Rectal smooth muscle tissue (tissue), 1 donor: ENCODE results near the gene UQCRQ.
"Not testable (repeated sequence)": the region's sequence is repeated elsewhere in the genome, so short reads cannot be mapped to it uniquely, and the experiment has no call there.

Experiments used
- H3K27ac ChIP-seq: one replicate; pipeline ENCODE4 v1.7.0; 2013; ENCODE audit warnings: low read depth, low read length, inconsistent platforms
- H3K27me3 ChIP-seq: one replicate; pipeline ENCODE4 v1.7.0; 2013; ENCODE audit warnings: low read length; ENCODE audit not compliant: control insufficient read depth, insufficient read depth
- H3K36me3 ChIP-seq: one replicate; pipeline ENCODE4 v1.7.0; 2013; ENCODE audit warnings: low read length; ENCODE audit not compliant: control insufficient read depth, insufficient read depth
- H3K4me1 ChIP-seq: one replicate; pipeline ENCODE4 v1.7.0; 2013; ENCODE audit warnings: low read length; ENCODE audit not compliant: control insufficient read depth, insufficient read depth
- H3K4me3 ChIP-seq: one replicate; pipeline ENCODE4 v1.7.0; 2013; ENCODE audit warnings: low read length
- H3K9ac ChIP-seq: one replicate; pipeline ENCODE4 v1.7.0; 2013; ENCODE audit warnings: low read length

The UQCRQ gene

DNA sequence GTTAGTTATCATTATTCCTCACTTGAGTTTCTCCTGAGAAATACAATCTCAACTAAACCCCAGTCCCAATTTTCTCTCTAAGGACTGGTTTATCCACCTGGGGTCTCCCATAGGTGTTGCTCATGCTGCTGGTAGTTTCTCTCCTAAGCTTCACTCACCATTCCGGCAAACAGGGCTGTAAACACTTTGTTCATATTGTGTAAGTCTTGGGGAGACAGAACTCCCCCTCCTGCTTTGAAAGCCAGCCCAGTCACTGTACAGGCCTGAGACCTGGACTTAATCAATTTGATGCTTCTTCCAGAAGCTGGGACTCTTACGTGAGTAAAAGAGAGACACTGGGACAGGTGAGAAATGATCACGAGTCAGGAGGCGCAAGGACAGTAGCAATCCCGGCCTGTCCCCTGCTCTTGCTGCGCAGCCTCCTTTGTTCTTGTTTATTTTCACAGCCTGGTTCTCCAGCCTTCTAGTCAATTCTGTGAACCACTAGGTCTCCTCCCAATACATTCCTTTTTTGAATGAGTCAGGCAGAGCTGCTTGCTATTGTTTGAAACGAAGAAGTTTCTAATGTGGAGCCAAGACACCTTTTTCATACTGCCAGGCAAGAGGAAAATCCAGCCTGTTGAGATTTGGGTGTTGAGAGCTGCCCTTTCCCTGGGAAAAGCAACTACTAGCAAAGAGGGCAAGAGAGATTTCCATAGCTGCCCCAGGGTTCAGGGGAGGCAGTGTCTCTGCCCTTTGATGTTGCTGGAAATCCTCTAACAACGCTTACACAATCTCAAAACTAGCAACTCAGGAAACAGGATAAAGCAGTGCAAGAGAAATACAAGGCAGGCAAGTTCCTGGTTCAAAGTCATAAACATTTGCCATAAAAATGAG is 26.8 kb upstream of the UQCRQ start:
- Histone ChIP-seq H3K27me3 (no peaks in the 10 kb centered on the region), H3K4me3 (no peak overlapping the region), H3K36me3 (no peaks in the 10 kb centered on the region), H3K4me1 (no peaks in the 10 kb centered on the region), H3K27ac (no peak overlapping the region), H3K9ac (no peak overlapping the region)

GRCh38 chr5:132840313-132840712 is 26.1 kb upstream of the UQCRQ start:
- no peak overlapping the region for H3K9ac ChIP-seq
- no peaks in the 10 kb centered on the region for H3K4me1 ChIP-seq
- no peak overlapping the region for H3K27ac ChIP-seq
- H3K27me3 ChIP-seq: no peaks in the 10 kb centered on the region
- no peaks in the 10 kb centered on the region for H3K36me3 ChIP-seq
- H3K4me3 ChIP-seq: no peak overlapping the region

DNA sequence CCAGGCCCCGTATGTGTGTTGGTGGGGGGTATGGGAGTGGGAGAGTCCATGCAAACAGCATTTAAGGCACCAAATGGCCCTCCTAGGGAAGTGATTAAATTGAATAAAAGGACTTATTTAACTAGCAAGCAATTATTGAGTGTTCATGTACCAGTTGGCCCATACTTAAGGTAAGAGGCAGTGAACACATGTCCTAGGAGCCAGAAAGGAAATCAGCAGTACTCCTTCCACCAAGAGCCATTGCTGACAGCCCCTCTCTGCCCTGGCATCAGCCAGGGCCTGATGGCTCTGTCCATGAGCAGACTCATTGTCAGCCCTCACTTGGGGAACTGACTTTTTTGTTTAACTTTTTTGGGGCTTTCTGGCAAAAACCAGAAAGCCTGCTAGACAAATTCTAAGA is 25.5 kb upstream of the UQCRQ start:
- Histone ChIP-seq H3K27me3 (no peaks in the 10 kb centered on the region), H3K4me3 (no peak overlapping the region), H3K9ac (no peak overlapping the region), H3K36me3 (no peaks in the 10 kb centered on the region), H3K27ac (no peak overlapping the region), H3K4me1 (no peaks in the 10 kb centered on the region)

GRCh38 chr5:132841305-132841704 is 25.1 kb upstream of the UQCRQ start:
- no peak overlapping the region for H3K4me3 ChIP-seq
- H3K27ac ChIP-seq: no peak overlapping the region
- no peak overlapping the region for H3K9ac ChIP-seq
- H3K27me3 ChIP-seq: no peaks in the 10 kb centered on the region
- H3K4me1 ChIP-seq: no peaks in the 10 kb centered on the region
- no peaks in the 10 kb centered on the region for H3K36me3 ChIP-seq

- Histone ChIP-seq H3K4me3 (no peak overlapping the region), H3K27me3 (no peaks in the 10 kb centered on the region), H3K36me3 (no peaks in the 10 kb centered on the region), H3K27ac (no peak overlapping the region), H3K4me1 (no peaks in the 10 kb centered on the region), H3K9ac (no peak overlapping the region)
Observed at GRCh38 chr5:132848270-132848669, 18.2 kb upstream of the UQCRQ start.

DNA sequence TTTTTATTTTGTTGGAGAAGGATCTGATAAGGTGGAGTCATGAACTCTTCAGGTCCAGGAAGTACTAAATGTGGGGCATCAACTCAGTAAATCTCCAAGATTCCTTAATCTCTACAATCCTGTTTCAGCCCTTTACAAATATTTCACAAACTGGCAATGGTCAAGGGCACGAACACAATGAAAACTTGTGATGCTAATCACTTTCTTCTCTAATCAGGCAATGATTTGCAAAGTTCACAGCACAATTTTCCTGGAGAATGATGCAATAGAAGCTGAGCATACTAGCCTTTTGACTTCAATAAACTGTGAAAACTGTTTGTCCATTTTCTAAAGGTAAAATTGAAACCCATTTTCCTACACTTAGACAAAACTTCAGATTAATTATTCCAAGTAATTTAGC is 17.1 kb upstream of the UQCRQ start:
- Histone ChIP-seq H3K4me3 (no peak overlapping the region), H3K4me1 (no peaks in the 10 kb centered on the region), H3K36me3 (no peaks in the 10 kb centered on the region), H3K27me3 (no peaks in the 10 kb centered on the region), H3K9ac (no peak overlapping the region), H3K27ac (no peak overlapping the region)

DNA sequence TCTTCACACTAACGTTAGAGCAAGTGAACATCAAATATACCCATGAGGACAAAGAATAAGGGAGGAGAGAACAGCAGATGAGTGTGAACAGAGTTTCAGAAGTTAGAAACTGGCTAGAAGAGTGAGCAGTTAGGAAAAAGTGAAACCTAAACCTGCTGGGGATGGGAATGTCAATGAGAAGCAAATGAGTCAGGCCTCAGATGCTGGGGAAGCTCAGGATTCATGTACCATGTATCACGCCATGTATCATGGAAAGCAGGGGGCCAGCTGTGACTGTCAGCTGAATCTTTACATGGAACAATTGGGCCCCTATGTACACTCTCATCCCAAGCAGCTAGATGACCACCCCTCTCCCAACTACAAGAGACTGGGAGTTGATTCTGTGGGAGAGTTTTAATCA is 16.4 kb upstream of the UQCRQ start:
- no peaks in the 10 kb centered on the region for H3K27me3 ChIP-seq
- H3K4me1 ChIP-seq: no peaks in the 10 kb centered on the region
- H3K27ac ChIP-seq: no peak overlapping the region
- H3K4me3 ChIP-seq: no peak overlapping the region
- no peaks in the 10 kb centered on the region for H3K36me3 ChIP-seq
- H3K9ac ChIP-seq: no peak overlapping the region

DNA sequence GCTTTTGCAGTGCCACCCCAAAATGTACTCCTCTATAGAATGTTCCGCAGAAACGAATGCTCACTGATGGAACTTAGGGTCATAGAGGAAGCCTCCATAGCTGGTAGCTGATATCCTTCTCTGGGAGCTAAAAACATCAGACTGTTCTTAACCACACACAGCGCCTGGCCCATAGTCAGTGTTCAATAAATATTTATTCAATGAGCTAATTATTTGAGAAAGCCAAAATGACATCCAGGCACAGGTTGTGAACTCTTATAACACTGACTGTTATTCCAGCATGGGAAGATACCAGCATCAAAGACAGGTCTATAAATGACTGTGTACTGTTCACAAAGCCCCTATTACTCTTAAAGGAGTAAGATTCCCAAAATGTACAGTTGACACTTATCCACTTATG is 13.1 kb upstream of the UQCRQ start:
- H3K36me3 ChIP-seq: no peaks in the 10 kb centered on the region
- no peaks in the 10 kb centered on the region for H3K27me3 ChIP-seq
- H3K27ac ChIP-seq: no peak overlapping the region
- H3K4me1 ChIP-seq: no peaks in the 10 kb centered on the region
- no peak overlapping the region for H3K4me3 ChIP-seq
- no peak overlapping the region for H3K9ac ChIP-seq

DNA sequence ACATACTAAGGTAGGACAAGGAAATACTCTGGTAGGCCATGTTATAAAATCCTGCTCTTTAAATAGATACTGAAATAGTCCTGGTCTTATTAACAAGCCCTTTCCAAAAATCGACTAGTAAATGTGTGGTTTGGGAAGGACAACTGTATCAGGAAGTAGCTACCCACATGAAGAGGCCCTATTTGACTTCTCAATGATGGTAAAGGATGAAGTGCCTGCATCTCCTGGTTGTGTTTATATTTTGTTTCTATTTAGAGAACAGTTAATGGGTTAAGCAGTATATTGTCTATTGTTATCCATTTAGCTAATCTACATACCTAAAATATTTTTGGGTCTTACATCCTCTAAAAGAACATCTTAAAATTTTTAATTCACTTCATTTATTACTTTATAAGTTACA is 12.7 kb upstream of the UQCRQ start:
- H3K36me3 ChIP-seq: no peaks in the 10 kb centered on the region
- no peak overlapping the region for H3K27ac ChIP-seq
- H3K27me3 ChIP-seq: no peaks in the 10 kb centered on the region
- no peak overlapping the region for H3K4me3 ChIP-seq
- H3K4me1 ChIP-seq: no peaks in the 10 kb centered on the region
- H3K9ac ChIP-seq: no peak overlapping the region

DNA sequence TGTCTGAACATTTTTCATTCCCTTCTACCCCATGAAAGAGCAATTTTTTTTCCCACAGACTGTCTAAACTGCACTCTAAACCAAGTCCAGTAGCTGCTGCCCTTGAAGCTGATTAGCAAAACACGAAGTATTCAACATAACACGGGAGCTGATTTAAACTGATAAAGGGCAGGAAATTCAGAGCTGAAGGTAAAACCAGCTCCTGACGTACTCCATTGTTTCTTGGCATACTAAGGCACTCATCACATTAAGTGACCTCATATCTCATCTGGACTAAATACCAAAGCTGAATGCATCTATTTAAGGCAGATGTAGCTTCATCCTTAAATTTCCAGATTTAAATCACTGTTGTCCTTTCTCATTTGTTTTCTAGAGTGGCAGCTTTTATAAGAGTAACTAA is 12.1 kb upstream of the UQCRQ start:
- no peaks in the 10 kb centered on the region for H3K4me1 ChIP-seq
- no peaks in the 10 kb centered on the region for H3K27me3 ChIP-seq
- no peak overlapping the region for H3K9ac ChIP-seq
- H3K27ac ChIP-seq: no peak overlapping the region
- H3K36me3 ChIP-seq: no peaks in the 10 kb centered on the region
- no peak overlapping the region for H3K4me3 ChIP-seq

GRCh38 chr5:132854992-132855391 is 11.4 kb upstream of the UQCRQ start:
- not testable (repeated sequence) for H3K9ac ChIP-seq, H3K27me3 ChIP-seq, H3K27ac ChIP-seq, H3K36me3 ChIP-seq, H3K4me3 ChIP-seq, H3K4me1 ChIP-seq

DNA sequence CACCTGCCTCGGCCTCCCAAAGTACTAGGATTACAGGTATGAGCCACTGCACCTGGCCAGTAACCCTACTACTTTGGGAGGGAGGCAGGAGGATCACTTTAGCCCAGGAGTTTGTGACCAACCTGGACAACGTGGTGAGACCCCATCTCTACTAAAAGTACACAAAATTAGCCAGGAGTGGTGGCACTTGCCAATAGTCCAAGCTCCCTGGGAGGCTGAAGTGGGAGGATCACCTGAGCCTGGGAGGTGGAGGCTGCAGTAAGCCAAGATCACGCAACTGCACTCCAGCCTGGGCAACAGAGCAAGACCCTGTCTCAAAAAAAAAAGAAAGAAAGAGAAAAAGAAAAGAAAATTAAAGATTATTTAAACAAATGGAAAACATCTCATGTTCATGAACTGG is 10.4 kb upstream of the UQCRQ start:
- Histone ChIP-seq H3K9ac (no peak overlapping the region), H3K36me3 (no peaks in the 10 kb centered on the region), H3K27me3 (no peaks in the 10 kb centered on the region), H3K4me3 (no peak overlapping the region), H3K4me1 (no peaks in the 10 kb centered on the region), H3K27ac (no peak overlapping the region)

- Histone ChIP-seq H3K9ac (no peak overlapping the region), H3K4me1 (no peaks in the 10 kb centered on the region), H3K27ac (no peak overlapping the region), H3K36me3 (no peaks in the 10 kb centered on the region), H3K27me3 (no peaks in the 10 kb centered on the region), H3K4me3 (no peak overlapping the region)
Observed at GRCh38 chr5:132859889-132860437, 6.5 kb upstream of the UQCRQ start.
